ENCODE data around the gene FJX1.

FJX1 gene

DNA sequence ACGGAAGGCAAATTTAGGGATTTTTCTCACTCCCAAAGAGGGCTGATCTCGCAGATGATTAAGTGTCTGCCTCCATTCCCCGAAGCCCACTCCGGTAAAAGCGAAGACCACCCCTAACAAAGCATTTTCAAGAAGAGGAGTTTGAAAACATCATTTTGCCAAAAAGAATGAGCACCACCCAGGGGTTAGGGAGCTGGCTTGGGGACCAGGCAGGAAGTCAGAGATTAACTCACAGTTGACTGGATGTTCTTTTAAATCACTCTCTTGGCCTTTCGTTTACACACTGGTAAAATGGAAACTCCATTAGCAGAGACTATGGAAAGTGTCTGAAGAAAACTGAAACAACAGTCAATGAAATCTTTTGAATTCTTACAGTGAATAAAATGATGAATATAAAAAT, 36.5 kb downstream of the FJX1 start:
- Histone ChIP-seq H3K27me3 (replicated peaks; ENCODE audit: control insufficient read depth, insufficient read depth, low read length) (no peaks in the 10 kb centered on the region), H3K4me3 (replicated peaks; ENCODE audit: low read depth, low read length) (no peak overlapping the region), H3K36me3 (ENCODE audit: control insufficient read depth, insufficient read depth, low read length) (no peaks in the 10 kb centered on the region)
- TF ChIP-seq, protein P1, sequence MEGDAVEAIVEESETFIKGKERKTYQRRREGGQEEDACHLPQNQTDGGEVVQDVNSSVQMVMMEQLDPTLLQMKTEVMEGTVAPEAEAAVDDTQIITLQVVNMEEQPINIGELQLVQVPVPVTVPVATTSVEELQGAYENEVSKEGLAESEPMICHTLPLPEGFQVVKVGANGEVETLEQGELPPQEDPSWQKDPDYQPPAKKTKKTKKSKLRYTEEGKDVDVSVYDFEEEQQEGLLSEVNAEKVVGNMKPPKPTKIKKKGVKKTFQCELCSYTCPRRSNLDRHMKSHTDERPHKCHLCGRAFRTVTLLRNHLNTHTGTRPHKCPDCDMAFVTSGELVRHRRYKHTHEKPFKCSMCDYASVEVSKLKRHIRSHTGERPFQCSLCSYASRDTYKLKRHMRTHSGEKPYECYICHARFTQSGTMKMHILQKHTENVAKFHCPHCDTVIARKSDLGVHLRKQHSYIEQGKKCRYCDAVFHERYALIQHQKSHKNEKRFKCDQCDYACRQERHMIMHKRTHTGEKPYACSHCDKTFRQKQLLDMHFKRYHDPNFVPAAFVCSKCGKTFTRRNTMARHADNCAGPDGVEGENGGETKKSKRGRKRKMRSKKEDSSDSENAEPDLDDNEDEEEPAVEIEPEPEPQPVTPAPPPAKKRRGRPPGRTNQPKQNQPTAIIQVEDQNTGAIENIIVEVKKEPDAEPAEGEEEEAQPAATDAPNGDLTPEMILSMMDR (IDR thresholded peaks at IDR 0.05; ENCODE audit: insufficient read depth, low read length, poor library complexity, severe bottlenecking) = no peak
- DNase-seq (ENCODE audit: extremely low read depth, insufficient read length) = no peak

DNA sequence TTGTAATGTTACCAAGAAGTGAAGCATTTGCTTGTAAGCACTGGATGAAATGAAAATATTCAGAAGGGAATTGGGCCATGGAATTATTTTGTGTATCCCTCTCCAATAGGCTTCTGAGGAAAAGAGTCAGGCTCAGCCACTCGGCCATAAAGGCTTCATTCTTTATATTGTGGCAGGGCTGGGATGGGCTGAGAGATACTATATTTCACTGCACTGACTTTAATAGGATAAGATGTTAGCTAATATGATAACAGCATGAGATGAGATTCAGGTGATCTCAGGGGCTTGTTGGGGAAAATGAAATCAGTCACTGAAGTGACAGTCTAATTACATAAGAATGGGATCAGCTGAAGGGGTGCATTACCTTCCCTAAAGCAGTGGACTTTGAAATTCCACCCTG, 37.0 kb downstream of the FJX1 start:
- Histone ChIP-seq H3K27me3 (replicated peaks; ENCODE audit: control insufficient read depth, insufficient read depth, low read length) (no peaks in the 10 kb centered on the region), H3K36me3 (ENCODE audit: control insufficient read depth, insufficient read depth, low read length) (no peaks in the 10 kb centered on the region), H3K4me3 (replicated peaks; ENCODE audit: low read depth, low read length) (no peak overlapping the region)
- no peak for DNase-seq (ENCODE audit: extremely low read depth, insufficient read length)
- TF ChIP-seq, protein P1 (IDR thresholded peaks at IDR 0.05; ENCODE audit: insufficient read depth, low read length, poor library complexity, severe bottlenecking) = no peak

DNA sequence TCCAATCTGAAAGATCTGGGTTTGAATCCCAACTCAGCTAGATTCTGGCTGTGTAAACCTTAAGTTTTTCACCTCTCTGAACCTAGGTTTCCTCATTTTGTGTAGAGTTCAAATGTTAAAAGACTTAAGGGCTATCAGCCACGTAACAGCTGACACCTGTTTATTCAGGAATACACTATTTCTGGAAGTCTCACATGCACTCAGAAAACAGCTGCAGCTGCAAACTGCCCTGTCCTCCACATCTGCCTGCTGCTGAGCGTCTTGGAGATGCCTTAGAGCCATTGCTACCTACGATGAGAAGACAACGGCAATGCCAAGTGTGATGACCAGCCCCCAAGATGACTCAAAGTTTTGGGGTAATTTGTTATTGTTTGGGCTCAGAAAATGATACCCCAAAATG, 37.6 kb downstream of the FJX1 start:
- H3K36me3 ChIP-seq (ENCODE audit: control insufficient read depth, insufficient read depth, low read length) = no peaks in the 10 kb centered on the region
- H3K4me3 ChIP-seq (replicated peaks; ENCODE audit: low read depth, low read length) = no peak overlapping the region
- no peaks in the 10 kb centered on the region for H3K27me3 ChIP-seq (replicated peaks; ENCODE audit: control insufficient read depth, insufficient read depth, low read length)
- DNase-seq (ENCODE audit: extremely low read depth, insufficient read length) = no peak
- TF ChIP-seq, protein P1 (IDR thresholded peaks at IDR 0.05; ENCODE audit: insufficient read depth, low read length, poor library complexity, severe bottlenecking) = no peak

DNA sequence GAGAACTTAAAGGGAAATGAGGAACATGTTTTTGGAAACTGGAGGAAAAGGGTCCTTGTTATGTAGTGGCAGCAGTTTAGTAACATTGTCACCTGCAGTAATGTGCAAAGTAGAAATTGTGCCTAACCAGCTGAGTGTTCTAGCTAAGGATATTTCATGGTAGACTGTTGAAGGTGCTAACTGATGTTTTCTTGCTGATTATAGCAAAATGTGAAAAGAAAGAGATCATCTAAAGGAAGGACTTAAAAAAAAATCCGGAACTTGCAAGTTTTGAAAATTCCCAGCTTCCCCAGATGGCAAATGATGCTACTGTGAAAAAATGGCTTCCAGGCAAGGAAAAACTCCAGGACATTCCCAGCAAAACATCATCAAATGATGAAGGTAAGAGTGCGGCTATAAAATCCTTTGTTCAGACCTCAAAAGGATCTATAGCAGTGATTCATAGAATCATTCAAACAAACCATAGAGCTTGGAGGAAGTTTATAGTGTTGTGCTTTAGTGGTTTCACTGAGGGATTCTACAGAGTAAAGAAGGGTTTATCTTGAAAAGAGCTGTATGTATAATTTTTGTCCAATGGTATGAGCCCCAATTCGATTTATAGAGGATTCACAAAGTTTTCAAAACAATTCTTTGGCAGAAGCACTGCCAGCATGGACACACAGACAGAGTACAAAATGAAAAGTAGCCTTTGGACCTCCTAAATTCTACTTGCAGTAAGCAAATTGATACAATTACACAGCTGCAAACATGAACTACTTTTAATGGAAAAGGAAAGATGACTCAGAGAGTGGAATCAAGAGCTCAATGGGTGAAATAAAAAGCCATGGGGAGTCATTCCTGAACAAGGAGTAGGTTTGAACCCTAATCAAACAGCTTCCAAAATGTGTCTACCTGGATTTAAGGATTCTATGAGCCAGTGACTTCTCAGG, 40.0 kb downstream of the FJX1 start:
- no peak overlapping the region for H3K4me3 ChIP-seq (replicated peaks; ENCODE audit: low read depth, low read length)
- TF ChIP-seq, protein P1 (IDR thresholded peaks at IDR 0.05; ENCODE audit: insufficient read depth, low read length, poor library complexity, severe bottlenecking) = no peak
- H3K27me3 ChIP-seq (replicated peaks; ENCODE audit: control insufficient read depth, insufficient read depth, low read length) = no peaks in the 10 kb centered on the region
- H3K36me3 ChIP-seq (ENCODE audit: control insufficient read depth, insufficient read depth, low read length) = no peaks in the 10 kb centered on the region
- no peak for DNase-seq (ENCODE audit: extremely low read depth, insufficient read length)

DNA sequence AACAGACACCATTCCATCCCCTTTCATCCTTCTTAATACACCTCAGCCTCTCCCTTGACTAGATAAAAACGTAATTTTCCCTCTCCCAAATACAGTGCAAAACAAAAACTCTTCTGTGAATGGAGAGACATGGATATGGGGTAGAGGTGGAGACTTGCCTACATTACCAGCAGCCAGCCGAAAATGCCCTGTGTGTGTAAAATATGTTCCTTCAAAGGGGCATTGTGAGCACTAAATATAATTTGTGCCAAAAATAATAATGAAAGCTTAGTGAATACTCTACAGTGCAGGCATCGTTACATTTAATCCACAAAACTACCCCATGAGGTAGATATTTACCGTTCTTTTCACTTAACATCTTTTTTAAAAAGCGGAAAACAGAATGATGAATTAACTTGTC, 43.3 kb downstream of the FJX1 start:
- Histone ChIP-seq H3K27me3 (replicated peaks; ENCODE audit: control insufficient read depth, insufficient read depth, low read length) (no peaks in the 10 kb centered on the region), H3K36me3 (ENCODE audit: control insufficient read depth, insufficient read depth, low read length) (no peaks in the 10 kb centered on the region), H3K4me3 (replicated peaks; ENCODE audit: low read depth, low read length) (peak overlapping the region; percentile 63)
- TF ChIP-seq, protein P1 (IDR thresholded peaks at IDR 0.05; ENCODE audit: insufficient read depth, low read length, poor library complexity, severe bottlenecking) = no peak
- no peak for DNase-seq (ENCODE audit: extremely low read depth, insufficient read length)
